NT2/D1 (cell line): ENCODE measurements around the gene PRAC1.

Experiments
- SUZ12 ChIP-seq: IDR thresholded peaks from 2 replicates; pipeline ENCODE4 v1.6.1; 2011; ENCODE audit not compliant: insufficient read length, insufficient read depth; ENCODE audit errors: extremely low read depth
- YY1 ChIP-seq: IDR thresholded peaks from 2 replicates; pipeline ENCODE4 v1.6.1; 2011; ENCODE audit not compliant: insufficient read length, insufficient read depth
- ZNF274 ChIP-seq: IDR thresholded peaks from 2 replicates; pipeline ENCODE4 v1.6.1; 2011; ENCODE audit warnings: mild to moderate bottlenecking, low read depth, low read length

DNA sequence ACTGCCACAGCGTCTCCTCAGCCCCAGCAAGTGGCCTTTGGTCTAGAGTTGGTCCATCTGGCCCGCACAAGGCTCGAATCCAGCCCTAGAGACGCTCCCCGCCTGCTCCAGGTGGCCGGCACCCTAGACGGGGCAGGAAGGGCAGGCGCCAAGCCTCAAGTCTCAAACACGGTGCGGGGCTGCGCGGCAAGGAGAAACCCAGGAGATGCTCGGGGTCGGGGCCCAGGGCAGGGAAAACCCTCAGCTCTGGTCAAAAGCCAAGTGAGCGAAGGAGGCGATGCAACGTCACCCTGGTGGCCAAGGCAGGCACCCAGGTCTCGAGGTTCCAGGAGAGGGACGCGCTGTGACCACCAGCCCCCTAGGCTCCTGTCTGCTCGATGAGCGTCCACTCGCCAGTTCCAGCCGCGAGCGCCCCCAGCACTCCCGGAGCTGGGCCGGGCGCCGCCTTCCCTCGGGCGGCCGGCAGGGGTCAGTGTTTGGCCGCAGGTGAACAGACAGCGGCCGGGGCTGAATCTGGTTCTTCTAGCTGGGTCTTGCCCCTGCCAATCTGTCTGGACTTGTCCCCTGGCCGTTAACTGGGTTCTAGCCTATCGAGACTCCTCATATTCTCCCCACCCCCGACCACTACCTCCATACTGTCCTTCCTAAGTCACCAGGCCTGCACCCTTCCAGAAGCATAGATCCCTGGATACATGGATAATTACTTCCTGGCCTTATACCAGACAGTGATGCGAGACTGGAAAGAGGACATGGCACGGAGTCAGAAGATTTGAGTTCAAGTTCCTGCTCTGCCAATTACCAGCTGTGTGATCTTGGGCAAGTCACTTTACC is 44.0 kb downstream of the PRAC1 start:
- TF ChIP-seq ZNF274, result no peak
- TF ChIP-seq YY1, result no peak
- TF ChIP-seq SUZ12, result no peak
